Endothelial cell (in vitro differentiated cells): ENCODE results near the gene CNTD1. TPM values are rescaled to one million over a fixed set of nuclear protein-coding genes. Genes with fewer than 3 reads are reported as not detected.

Experiments used
- DNase-seq: peaks from one replicate; pipeline ENCODE4 v3.0.0; 2021; ENCODE audit warnings: low spot score
- H3K27ac Mint-ChIP-seq: one replicate; pipeline ENCODE4 v1.8.0; 2021; ENCODE audit warnings: mixed read lengths, inconsistent platforms; ENCODE audit not compliant: unreplicated experiment
- H3K27me3 Mint-ChIP-seq: one replicate; pipeline ENCODE4 v1.8.0; 2021; ENCODE audit warnings: mild to moderate bottlenecking, moderate library complexity, mixed read lengths, inconsistent platforms; ENCODE audit not compliant: unreplicated experiment
- H3K36me3 Mint-ChIP-seq: one replicate; pipeline ENCODE4 v1.8.0; 2021; ENCODE audit warnings: mild to moderate bottlenecking, low read depth, mixed read lengths, inconsistent platforms; ENCODE audit not compliant: unreplicated experiment
- H3K4me1 Mint-ChIP-seq: one replicate; pipeline ENCODE4 v1.8.0; 2021; ENCODE audit warnings: mild to moderate bottlenecking, mixed read lengths, inconsistent platforms; ENCODE audit not compliant: unreplicated experiment
- H3K4me3 Mint-ChIP-seq: one replicate; pipeline ENCODE4 v1.8.0; 2021; ENCODE audit warnings: mild to moderate bottlenecking, mixed read lengths, inconsistent platforms; ENCODE audit not compliant: unreplicated experiment
- H3K9me3 Mint-ChIP-seq: one replicate; pipeline ENCODE4 v1.8.0; 2021; ENCODE audit warnings: mixed read lengths, inconsistent platforms; ENCODE audit not compliant: unreplicated experiment
- CTCF ChIP-seq: fragments of 200-600 bp; sonication (generic); IDR thresholded peaks from one replicate; pipeline ENCODE4 v1.5.0; 2021; ENCODE audit warnings: antibody characterized with exemption; ENCODE audit not compliant: unreplicated experiment
- total RNA-seq: library from RNA; stranded (reverse); fragmentation: NEBNext Ultra II Directional; extraction: Animal tissue kit (Norgen Biotek cat#: 25700); gene quantifications from one replicate; pipeline ENCODE4 v1.2.1, GENCODE V29; 2021; ENCODE audit not compliant: unreplicated experiment

Gene CNTD1
- total RNA-seq, 1 donor from 2014 or later = 0.59 TPM

- H3K9me3 Mint-ChIP-seq = no peaks in the 10 kb centered on the region
- H3K4me1 Mint-ChIP-seq = peaks cover 53% of the 10 kb centered on the region
- TF ChIP-seq CTCF = peak; percentile 32
- peaks cover 3% of the 10 kb centered on the region for H3K36me3 Mint-ChIP-seq
- peaks cover 3% of the 10 kb centered on the region for H3K27me3 Mint-ChIP-seq
- peak overlapping the region; percentile 99 for H3K27ac Mint-ChIP-seq
- H3K4me3 Mint-ChIP-seq = peak overlapping the region; percentile 67
- DNase-seq = peak; percentile 50
These were observed 23.0 kb upstream of the CNTD1 start for GRCh38 chr17:42775534-42776098.

- Mint-ChIP-seq H3K27ac (no peak overlapping the region), H3K36me3 (peaks cover 8% of the 10 kb centered on the region), H3K4me3 (peak overlapping the region; percentile 52), H3K27me3 (peaks cover 10% of the 10 kb centered on the region), H3K4me1 (peaks cover 51% of the 10 kb centered on the region), H3K9me3 (no peaks in the 10 kb centered on the region)
- no peak for DNase-seq
- TF ChIP-seq CTCF = no peak
These were observed 20.1 kb upstream of the CNTD1 start for GRCh38 chr17:42778570-42778969.

GRCh38 chr17:42779304-42779935 lies 19.2 kb upstream of the CNTD1 start:
- no peak for TF ChIP-seq CTCF
- Mint-ChIP-seq H3K9me3 (no peaks in the 10 kb centered on the region), H3K4me1 (peaks cover 43% of the 10 kb centered on the region), H3K27me3 (peaks cover 10% of the 10 kb centered on the region), H3K36me3 (peaks cover 8% of the 10 kb centered on the region), H3K4me3 (peak overlapping the region; percentile 57), H3K27ac (no peak overlapping the region)
- no peak for DNase-seq

GRCh38 chr17:42779936-42780850 lies 18.5 kb upstream of the CNTD1 start, which contains the start of gene WNK4:
Gene WNK4, plus strand, starts transcription at chr17:42780610. Its CDS starts 89 bp downstream, at chr17:42780699.
- peaks cover 11% of the 10 kb centered on the region for H3K27me3 Mint-ChIP-seq
- peak within 1 kb of the TSS; percentile 83 for H3K4me3 Mint-ChIP-seq
- H3K9me3 Mint-ChIP-seq = no peaks in the 10 kb centered on the region
- peak; percentile 32 for DNase-seq
- H3K36me3 Mint-ChIP-seq = peaks cover 8% of the 10 kb centered on the region
- peaks cover 38% of the 10 kb centered on the region for H3K4me1 Mint-ChIP-seq
- H3K27ac Mint-ChIP-seq = peak within 1 kb of the TSS; percentile 30
- TF ChIP-seq CTCF = no peak
